GM21723 (cell line): Measurements from ENCODE around the gene NOP9.
"Not testable (repeated sequence)": the region's sequence is repeated elsewhere in the genome, so short reads cannot be mapped to it uniquely, and the experiment has no call there.

Experiments used
- ATAC-seq: cut with Tn5 transposase; IDR thresholded peaks from one replicate; pipeline ENCODE4 v1.9.1; 2021; ENCODE audit warnings: mild to moderate bottlenecking, moderate library complexity; ENCODE audit not compliant: unreplicated experiment

The NOP9 gene

DNA sequence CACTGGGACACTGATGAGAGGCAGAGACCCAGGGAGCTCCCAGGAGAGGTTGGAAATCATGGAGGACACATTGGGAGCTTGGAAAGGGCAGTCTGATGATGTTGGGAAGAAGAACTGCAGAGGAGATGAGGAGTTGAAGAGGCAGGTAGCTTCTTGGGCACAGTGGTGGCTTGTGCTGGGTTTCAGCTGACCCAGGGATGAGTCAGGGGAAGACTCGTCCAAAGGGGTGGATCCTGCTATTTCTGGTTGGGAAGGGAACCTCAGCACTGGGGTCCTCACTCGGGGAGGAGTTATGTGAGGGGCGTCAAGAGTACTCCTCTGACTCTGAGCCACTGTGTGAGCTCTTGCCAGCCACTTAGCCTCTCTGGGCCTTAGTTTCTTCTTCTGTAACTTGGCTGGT is 23.7 kb downstream of the NOP9 start:
- ATAC-seq = no peak

GRCh38 chr14:24324024-24324423 is 24.4 kb downstream of the NOP9 start:
- ATAC-seq = no peak

- no peak for ATAC-seq
Measured at GRCh38 chr14:24325041-24325530, 25.4 kb downstream of the NOP9 start.

GRCh38 chr14:24325963-24326362 is 26.3 kb downstream of the NOP9 start:
- ATAC-seq = no peak

DNA sequence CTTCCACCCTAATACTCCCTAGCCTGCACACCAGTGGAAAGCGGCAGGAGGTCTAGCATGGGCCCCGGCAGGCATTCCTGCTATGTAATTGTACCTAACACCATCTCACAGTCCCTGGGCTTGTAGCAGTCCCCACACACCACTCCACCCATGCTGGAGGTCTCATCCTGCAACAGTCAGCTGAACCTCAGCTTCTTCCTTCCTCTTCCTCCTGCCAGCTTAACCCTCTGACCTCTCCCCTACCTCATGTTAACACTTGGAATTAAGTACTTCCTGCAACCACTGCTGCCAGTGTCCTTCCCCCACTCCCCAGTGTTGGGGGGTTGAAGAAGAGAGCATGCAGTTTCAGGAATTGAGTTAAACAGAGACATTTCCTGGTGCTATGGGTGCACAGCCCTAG is 27.7 kb downstream of the NOP9 start:
- ATAC-seq = no peak

GRCh38 chr14:24327914-24328313 is 28.3 kb downstream of the NOP9 start:
- ATAC-seq = not testable (repeated sequence)

DNA sequence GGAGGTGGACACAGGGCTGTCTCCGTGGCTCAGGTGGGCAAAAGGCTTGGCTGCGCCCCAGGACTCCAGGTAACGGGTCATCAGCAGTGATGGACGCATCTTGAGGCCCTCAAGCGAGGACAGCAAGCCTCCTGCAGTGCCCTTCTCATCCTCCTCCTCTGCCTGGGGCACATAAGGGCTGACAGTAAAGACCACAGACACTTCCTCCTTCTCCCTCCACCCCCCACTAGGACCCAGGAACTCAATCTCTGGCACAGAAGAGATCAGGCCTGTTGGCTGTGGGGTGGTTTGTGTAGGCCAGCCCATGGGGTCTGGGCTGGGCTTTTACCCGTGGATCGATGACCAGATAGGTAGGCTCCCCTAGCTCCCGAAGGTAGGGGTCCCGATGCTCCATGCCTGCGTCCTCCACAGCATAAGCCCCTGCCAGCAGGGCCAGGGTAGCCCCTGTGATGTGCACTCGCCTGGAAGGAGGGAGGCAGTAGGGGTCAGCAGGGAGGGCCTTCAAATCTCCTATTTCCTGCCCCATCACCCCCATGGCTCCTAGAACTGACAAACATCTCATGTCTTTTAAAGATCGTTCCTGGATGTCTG is 29.5 kb downstream of the NOP9 start:
- ATAC-seq = no peak

DNA sequence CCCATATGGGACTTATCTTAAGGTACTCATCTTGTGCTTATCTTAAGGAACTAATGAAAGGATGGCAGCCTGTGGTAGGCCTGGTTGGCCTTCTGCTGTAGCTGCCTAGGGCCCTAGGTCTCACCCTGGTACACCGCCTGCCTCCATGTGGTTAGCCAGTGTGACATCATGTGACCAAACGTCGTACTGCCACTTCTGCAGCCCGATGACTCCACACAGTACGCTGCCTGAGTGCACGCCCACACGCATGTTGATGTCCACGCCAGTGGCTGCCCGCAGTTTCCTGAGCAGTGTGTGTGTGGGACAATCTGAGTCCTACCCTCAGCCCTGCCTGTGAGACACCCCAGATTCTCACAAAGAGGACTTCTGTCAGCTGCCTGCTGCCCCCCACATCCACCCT is 30.1 kb downstream of the NOP9 start:
- ATAC-seq = no peak

- no peak for ATAC-seq
Measured at GRCh38 chr14:24330973-24331674, 31.5 kb downstream of the NOP9 start.

DNA sequence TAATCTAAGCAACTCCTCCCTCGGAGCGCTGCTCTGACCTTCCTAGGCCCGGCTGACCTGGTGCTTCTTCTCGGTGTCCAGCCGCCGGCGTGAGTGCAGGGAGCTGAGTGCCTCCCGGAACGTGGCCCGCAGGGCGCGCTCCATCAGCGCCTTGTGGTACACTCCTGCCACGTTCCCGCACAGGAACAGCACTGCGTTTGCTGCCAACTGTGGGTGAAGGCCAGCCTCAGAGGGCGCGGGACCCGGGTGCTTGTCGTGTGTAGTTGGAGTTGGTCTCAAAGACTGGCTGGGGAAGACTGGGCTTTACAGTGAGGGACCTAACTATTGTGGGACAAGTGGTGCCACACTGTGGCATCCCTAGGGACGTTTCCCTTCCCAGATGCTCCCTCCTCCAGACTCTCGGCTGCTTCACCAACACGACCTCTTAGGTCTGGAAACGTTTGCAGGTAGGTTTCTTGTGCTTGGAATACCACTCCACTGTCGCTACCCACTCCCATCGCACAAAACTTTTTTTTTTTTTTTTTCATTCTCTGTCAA is 32.1 kb downstream of the NOP9 start:
- ATAC-seq = no peak

DNA sequence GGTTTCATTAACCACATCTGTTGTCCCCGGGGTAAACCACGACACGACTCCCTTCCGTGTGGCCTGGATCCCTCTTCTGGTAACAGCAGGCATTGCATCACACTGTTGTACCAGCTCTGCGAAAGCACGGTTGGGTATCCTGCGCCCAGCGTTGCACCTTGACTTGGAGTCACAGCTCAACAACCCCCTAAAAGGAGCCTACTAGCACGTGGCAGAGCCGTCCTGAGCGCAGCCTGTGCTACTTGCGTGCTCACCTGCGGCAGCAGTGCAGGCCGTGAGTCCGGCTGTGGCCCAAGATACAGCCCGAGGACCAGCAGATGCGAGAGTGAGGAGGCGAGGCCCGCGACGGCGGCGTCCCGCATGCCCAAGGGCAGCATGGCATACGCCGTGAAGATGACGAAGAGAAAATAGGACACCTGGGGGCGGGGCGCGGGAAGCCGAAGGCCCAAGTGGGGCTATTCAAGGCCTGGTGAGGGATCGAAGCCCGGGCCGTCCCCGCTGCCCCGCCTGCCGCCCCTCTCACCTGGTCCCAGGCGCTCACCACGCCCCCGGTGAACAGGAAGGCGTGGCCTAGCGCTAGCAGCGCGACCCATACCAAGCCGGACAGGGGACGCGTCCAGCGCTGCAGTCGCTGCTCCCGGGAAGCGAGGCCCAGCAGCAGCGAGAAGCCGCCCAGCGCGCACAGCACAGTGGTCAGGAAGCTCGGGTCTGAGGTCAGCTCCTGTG is 32.8 kb downstream of the NOP9 start:
- ATAC-seq = peak; percentile 80

GRCh38 chr14:24334431-24335291 is 35.0 kb downstream of the NOP9 start, which contains the start of gene ADCY4:
Gene ADCY4, minus strand, starts transcription at chr14:24335071. Its CDS starts 419 bp downstream, at chr14:24334652.
- no peak for ATAC-seq

DNA sequence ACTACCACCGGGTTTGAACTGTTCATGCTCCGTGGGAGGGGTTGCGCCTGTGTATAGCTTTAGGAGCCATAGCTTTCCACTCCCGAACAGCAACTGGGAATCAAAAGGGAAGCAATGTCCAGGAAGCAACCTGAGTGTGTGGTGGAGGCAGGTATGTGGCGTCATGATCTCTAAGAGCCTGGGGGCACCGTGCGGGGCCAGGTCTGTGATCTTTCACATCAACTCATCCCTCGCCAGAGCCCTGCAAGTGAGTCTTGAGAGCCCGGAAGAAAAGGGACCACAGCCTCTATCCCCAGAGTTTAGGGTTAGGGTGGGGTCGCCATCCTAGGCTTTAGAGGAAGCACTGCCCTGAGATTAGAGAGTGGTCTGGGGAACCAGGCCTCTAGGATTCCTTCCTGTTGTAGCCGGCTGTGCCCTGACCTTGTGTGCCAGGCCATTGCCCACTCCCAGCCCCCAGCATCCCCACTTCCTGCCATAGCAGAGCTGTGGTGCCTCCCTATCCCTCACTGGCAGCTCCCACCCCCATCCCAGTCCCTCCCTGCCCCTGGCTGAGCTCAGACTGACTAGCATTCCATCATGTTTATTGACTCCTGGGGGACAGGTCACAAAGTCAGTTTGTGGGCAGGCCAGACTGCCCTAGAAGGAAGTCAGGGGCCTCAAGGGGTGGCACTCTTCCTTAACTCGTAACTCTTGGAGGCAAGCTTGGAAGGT is 36.0 kb downstream of the NOP9 start:
- ATAC-seq = no peak

DNA sequence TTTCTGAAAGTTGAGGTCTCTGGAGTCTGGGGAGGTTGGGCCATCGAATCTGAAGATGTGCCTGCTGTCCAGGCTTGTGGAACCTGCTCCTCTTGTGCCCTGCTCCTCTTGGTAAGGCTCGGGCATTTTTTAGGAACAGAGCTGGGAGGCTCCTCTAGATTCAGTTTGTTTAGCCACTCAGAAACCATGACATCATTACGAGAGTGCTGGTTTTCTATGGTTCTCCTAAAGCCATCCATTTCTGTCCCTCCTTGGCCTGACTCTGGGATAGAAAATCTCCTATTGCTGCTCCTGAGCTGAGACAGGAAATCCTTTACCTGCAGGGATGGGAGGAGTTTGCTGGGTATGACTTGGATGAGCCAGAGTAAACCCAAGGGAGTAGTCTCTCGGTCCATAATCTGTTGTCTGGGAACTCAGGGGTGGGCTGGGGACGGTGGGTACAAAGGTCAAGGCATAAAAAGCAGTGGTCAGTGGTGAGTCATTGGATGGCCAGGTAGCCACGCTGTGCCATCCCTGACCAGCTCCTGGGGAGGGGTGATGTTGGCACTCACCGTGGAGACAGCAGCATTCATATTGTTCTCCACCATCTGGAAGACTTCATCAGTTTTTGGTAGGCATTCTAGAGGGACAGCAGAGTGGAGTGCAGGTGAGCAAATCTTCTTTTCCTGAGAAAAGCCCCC is 37.6 kb downstream of the NOP9 start:
- no peak for ATAC-seq

DNA sequence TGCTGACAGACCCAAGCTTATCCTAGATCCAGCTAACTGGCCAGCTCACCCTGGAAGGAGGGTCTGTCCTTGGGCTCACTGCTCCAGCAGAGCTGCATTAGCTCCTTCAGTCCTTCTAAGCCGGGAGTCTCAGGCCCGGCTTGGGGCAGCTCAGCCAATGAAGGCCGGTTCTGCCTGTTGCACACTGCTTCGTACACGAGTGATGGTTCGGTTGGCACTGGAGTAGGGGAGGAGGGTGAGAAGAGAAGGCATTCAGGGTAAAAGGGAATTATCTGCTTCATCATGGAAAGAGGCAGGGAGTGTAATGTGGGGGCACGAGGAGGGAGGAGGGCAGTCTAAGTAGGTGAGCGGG is 38.1 kb downstream of the NOP9 start:
- ATAC-seq = no peak

- no peak for ATAC-seq
Measured at GRCh38 chr14:24338843-24339242, 39.2 kb downstream of the NOP9 start.

DNA sequence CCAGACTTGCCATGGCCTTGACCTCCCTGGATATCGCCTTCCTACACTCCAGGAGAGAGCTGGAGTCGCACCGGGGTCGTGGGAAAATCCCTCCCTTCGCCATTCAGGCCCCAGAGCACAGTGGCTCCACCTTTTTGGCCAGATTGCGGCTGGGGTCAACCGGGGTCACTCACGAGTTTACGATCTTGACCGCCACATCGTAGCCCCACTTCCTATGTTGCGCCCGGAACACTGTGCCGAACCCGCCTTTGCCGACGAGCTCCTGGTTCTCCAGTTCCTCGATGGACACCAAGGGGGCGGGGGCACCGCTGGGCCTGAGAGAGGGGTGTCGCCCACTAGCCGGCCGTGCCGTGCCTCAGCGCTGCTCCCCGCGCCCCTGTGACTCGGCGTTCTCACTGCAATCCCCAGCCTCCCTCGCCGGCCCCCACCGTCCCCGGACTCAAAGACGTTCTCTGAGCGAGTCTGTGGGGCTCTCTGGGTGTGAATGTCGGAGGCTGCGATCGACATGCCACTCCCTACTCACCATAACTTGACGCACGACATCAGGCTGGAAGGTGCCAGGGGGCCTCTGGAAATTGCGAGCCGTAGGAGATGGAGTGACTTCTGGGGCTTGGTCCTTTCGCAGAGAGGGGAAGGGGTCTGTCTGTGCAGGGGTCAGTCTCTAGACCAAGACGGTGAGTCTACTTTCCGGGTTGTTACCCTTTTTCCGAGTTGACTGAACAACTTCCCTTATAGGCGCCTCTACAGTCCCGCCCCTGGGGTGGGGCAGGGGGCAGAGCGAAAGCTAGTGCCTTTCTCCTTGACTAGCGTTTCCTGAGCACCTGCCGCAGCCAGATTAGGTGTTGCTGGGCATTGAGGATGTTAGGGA is 39.9 kb downstream of the NOP9 start, which contains the start of gene RIPK3:
Gene RIPK3 (minus strand): TSS at position 708 of the 868 bp plus-strand sequence. CDS start 165 bp downstream, at position 543.
- ATAC-seq = peak; percentile 93

GRCh38 chr14:24340606-24341005 is 41.0 kb downstream of the NOP9 start:
- ATAC-seq = no peak
